CD4-positive, alpha-beta T cell (primary cell): Measurements from ENCODE around the gene ARL8A. TPM values are rescaled to one million over a fixed set of nuclear protein-coding genes. Genes with fewer than 3 reads are reported as not detected.

ENCODE experiments used
- ATAC-seq: fragments of 200-7000 bp; cut with Tn5 transposase; one replicate; pipeline ENCODE4 v1.10.0; 2022; ENCODE audit warnings: mild to moderate bottlenecking; ENCODE audit not compliant: poor library complexity
- CTCF ChIA-PET: fragments of 350-600 bp; sonication (Branson Sonifier 250); formaldehyde crosslinking; loops from one replicate; lab custom pipeline; 2021; ENCODE audit warnings: antibody characterized with exemption, inconsistent platforms; lab: Charles Lee
- POLR2A ChIA-PET: fragments of 350-600 bp; sonication (Branson Sonifier 250); formaldehyde crosslinking; loops from one replicate; lab custom pipeline; 2021; ENCODE audit warnings: antibody characterized with exemption, inconsistent platforms; lab: Charles Lee
- DNase-seq, 14 experiments: peaks; one replicate each; pipeline ENCODE4 v3.0.0-alpha.2; 2013 to 2020; ENCODE audit warnings: mixed read lengths in 2 of 14
- H3K27ac ChIP-seq, 2 donors: one replicate each; pipeline versions ENCODE4 v1.5.1 to v1.7.0; 2013; ENCODE audit warnings: low read length in 2 of 2, low read depth in 1 of 2, mild to moderate bottlenecking in 1 of 2
- H3K27me3 ChIP-seq, 2 experiments: 1 replicate in 1 of 2; 2 replicates in 1 of 2; pipeline versions ENCODE4 v1.6.1 to v1.7.0; 2013; ENCODE audit warnings: low read length in 2 of 2, control low read depth in 1 of 2, mild to moderate bottlenecking in 1 of 2, moderate library complexity in 1 of 2; ENCODE audit not compliant: insufficient read depth in 2 of 2, control insufficient read depth in 1 of 2
- H3K36me3 ChIP-seq: one replicate; pipeline ENCODE4 v1.6.1; 2013; ENCODE audit warnings: low read length, control low read depth; ENCODE audit not compliant: insufficient read depth
- H3K4me1 ChIP-seq: one replicate; pipeline ENCODE4 v1.6.1; 2013; ENCODE audit warnings: low read length, control low read depth; ENCODE audit not compliant: insufficient read depth
- H3K4me3 ChIP-seq: one replicate; pipeline ENCODE4 v1.5.1; 2013; ENCODE audit warnings: mild to moderate bottlenecking, low read length, moderate library complexity
- H3K9me3 ChIP-seq, 2 experiments: 1 replicate in 1 of 2; 2 replicates in 1 of 2; pipeline versions ENCODE4 v1.6.1 to v1.7.0; 2013; ENCODE audit warnings: low read length in 2 of 2, mild to moderate bottlenecking in 2 of 2, control low read depth in 1 of 2, moderate library complexity in 1 of 2; ENCODE audit not compliant: control insufficient read depth in 1 of 2, insufficient read depth in 1 of 2
- H3K27ac Mint-ChIP-seq: one replicate; pipeline ENCODE4 v1.8.0; 2020; ENCODE audit warnings: mixed read lengths
- H3K27me3 Mint-ChIP-seq: one replicate; pipeline ENCODE4 v1.8.0; 2021; ENCODE audit warnings: mixed read lengths
- H3K36me3 Mint-ChIP-seq: one replicate; pipeline ENCODE4 v1.8.0; 2021; ENCODE audit warnings: low read depth, mixed read lengths
- H3K4me1 Mint-ChIP-seq: one replicate; pipeline ENCODE4 v1.8.0; 2021; ENCODE audit warnings: low read depth, mixed read lengths
- H3K4me3 Mint-ChIP-seq: one replicate; pipeline ENCODE4 v1.8.0; 2020; ENCODE audit warnings: mild to moderate bottlenecking, mixed read lengths
- H3K9me3 Mint-ChIP-seq: one replicate; pipeline ENCODE4 v1.8.0; 2020; ENCODE audit warnings: mixed read lengths
- CTCF ChIP-seq: fragments of 200-600 bp; IDR thresholded peaks from one replicate; pipeline ENCODE4 v1.8.0; 2022; ENCODE audit warnings: antibody characterized with exemption, mild to moderate bottlenecking
- intact Hi-C, 2 experiments: fragments of 100-400 bp; cut with DNase I in 1 of 2; cut with micrococcal nuclease in 1 of 2; formaldehyde crosslinking; loops; one replicate each; pipeline versions ENCODE4 v1.15.1 to v1.9.0; 2023 to 2025; cut with DNase I, micrococcal nuclease
- total RNA-seq, 174 experiments: library from RNA in 2 of 174; stranded (reverse) in 2 of 174; gene quantifications; one replicate each; pipeline ENCODE4 v1.2.3 and lab custom pipeline; 2021 to 2026

Gene ARL8A
- total RNA-seq, 2 experiments from 2014 or later, result 73.5 to 73.8 TPM

- no peak overlapping the region for H3K4me3 ChIP-seq
- H3K4me1 ChIP-seq, result peaks cover 7% of the 10 kb centered on the region
- Mint-ChIP-seq H3K4me1 (peaks cover 14% of the 10 kb centered on the region), H3K36me3 (no peaks in the 10 kb centered on the region), H3K27me3 (no peaks in the 10 kb centered on the region), H3K27ac (no peak overlapping the region), H3K4me3 (no peak overlapping the region), H3K9me3 (no peaks in the 10 kb centered on the region)
- POLR2A ChIA-PET, result no interaction called here
- no peak for TF ChIP-seq CTCF
- no peaks in the 10 kb centered on the region for H3K27me3 ChIP-seq
- intact Hi-C loops, result no loop called here
- ATAC-seq (no peak), DNase-seq (no peak)
- H3K27ac ChIP-seq, result no peak overlapping the region
- CTCF ChIA-PET, result no interaction called here
- no peaks in the 10 kb centered on the region for H3K36me3 ChIP-seq
- no peaks in the 10 kb centered on the region for H3K9me3 ChIP-seq
Measured at GRCh38 chr1:202186327-202186726, 41.8 kb upstream of the ARL8A start.

- H3K9me3 Mint-ChIP-seq, result no peaks in the 10 kb centered on the region
- POLR2A ChIA-PET, result interaction anchor here (0.6 kb wide), 1 partner anchor 13 kb away, joined by 3 read pairs; no protein-coding TSS in a partner anchor
Measured at GRCh38 chr1:202184750-202185460, 40.4 kb upstream of the ARL8A start.

More at GRCh38 chr1:202184750-202185460, 40.4 kb upstream of the ARL8A start:
- H3K4me1 ChIP-seq, result peaks cover 7% of the 10 kb centered on the region
- H3K36me3 ChIP-seq, result no peaks in the 10 kb centered on the region
- no peaks in the 10 kb centered on the region for H3K27me3 ChIP-seq
- H3K4me1 Mint-ChIP-seq, result peaks cover 14% of the 10 kb centered on the region
- CTCF ChIA-PET, result interaction anchor here (1.0 to 1.2 kb wide), 2 partner anchors 12 to 30 kb away, joined by 3 read pairs; no protein-coding TSS in a partner anchor
- H3K36me3 Mint-ChIP-seq, result no peaks in the 10 kb centered on the region
- no peak overlapping the region for H3K27ac Mint-ChIP-seq
- H3K27me3 Mint-ChIP-seq, result no peaks in the 10 kb centered on the region
- intact Hi-C loops, result loop anchor here in 1 of 2 experiments (2.0 kb wide), 1 partner anchor 130 kb away; no protein-coding TSS in a partner anchor
- no peak overlapping the region for H3K27ac ChIP-seq
- H3K4me3 Mint-ChIP-seq, result no peak overlapping the region
- no peak overlapping the region for H3K4me3 ChIP-seq
- DNase-seq (peak; percentile 46 to 84 (median 58)), ATAC-seq (peak; percentile 58)
- TF ChIP-seq CTCF, result peak; percentile 84
- H3K9me3 ChIP-seq, result no peaks in the 10 kb centered on the region
